Caco-2 (cell line): ENCODE results near the gene LHFPL3. TPM values are rescaled to one million over a fixed set of nuclear protein-coding genes. Genes with fewer than 3 reads are reported as not detected.
"Not testable (repeated sequence)": the region's sequence is repeated elsewhere in the genome, so short reads cannot be mapped to it uniquely, and the experiment has no call there.

ENCODE experiments used
- BruUV-seq: library from RNA; stranded (reverse); fragments of 400-500 nt; replicated peaks from 2 replicates; lab custom pipeline; 2021; lab: Mats Ljungman, UMichigan
- CTCF ChIA-PET: fragments of 300-600 bp; sonication (Branson Sonifier 250); formaldehyde crosslinking; loops from one replicate; lab custom pipeline; 2022; ENCODE audit warnings: antibody characterized with exemption; lab: Charles Lee
- POLR2A ChIA-PET: fragments of 300-600 bp; sonication (Branson Sonifier 250); formaldehyde crosslinking; loops from one replicate; lab custom pipeline; 2022; ENCODE audit warnings: antibody characterized with exemption; lab: Charles Lee
- DNase-seq, 2 experiments: peaks; one replicate each; pipeline versions ENCODE4 v3.0.0 to v3.0.0-alpha.2; 2020 to 2022
- H3K27me3 ChIP-seq: replicated peaks from 2 replicates; pipeline ENCODE4 v1.6.0; 2011; ENCODE audit warnings: low read length; ENCODE audit not compliant: control insufficient read depth, insufficient read depth
- H3K36me3 ChIP-seq: 2 replicates; pipeline ENCODE4 v1.5.1; 2011; ENCODE audit warnings: low read length; ENCODE audit not compliant: control insufficient read depth, insufficient read depth
- H3K4me1 ChIP-seq: fragments of 250-450 bp; sonication (Bioruptor Pico); 2 replicates; pipeline ENCODE4 v1.5.1; 2020; ENCODE audit warnings: mild to moderate bottlenecking
- H3K4me3 ChIP-seq: 2 replicates; pipeline ENCODE4 v1.5.1; 2011; ENCODE audit warnings: low read depth, mild to moderate bottlenecking, control low read depth, low read length
- H3K9me3 ChIP-seq: fragments of 250-450 bp; sonication (Bioruptor Pico); 2 replicates; pipeline ENCODE4 v1.5.1; 2020; ENCODE audit warnings: mild to moderate bottlenecking, moderate library complexity
- H3K27ac Mint-ChIP-seq: one replicate; pipeline ENCODE4 v1.8.0; 2022; ENCODE audit warnings: mixed read lengths; ENCODE audit not compliant: unreplicated experiment
- H3K27me3 Mint-ChIP-seq: one replicate; pipeline ENCODE4 v1.8.0; 2022; ENCODE audit warnings: mixed read lengths; ENCODE audit not compliant: insufficient read depth, unreplicated experiment
- H3K36me3 Mint-ChIP-seq: one replicate; pipeline ENCODE4 v1.8.0; 2022; ENCODE audit warnings: mild to moderate bottlenecking, mixed read lengths; ENCODE audit not compliant: insufficient read depth, unreplicated experiment
- H3K4me1 Mint-ChIP-seq: one replicate; pipeline ENCODE4 v1.8.0; 2022; ENCODE audit warnings: low read depth, mixed read lengths; ENCODE audit not compliant: unreplicated experiment
- H3K4me3 Mint-ChIP-seq: one replicate; pipeline ENCODE4 v1.8.0; 2022; ENCODE audit warnings: mild to moderate bottlenecking, moderate library complexity, mixed read lengths; ENCODE audit not compliant: unreplicated experiment
- H3K9me3 Mint-ChIP-seq: one replicate; pipeline ENCODE4 v1.8.0; 2022; ENCODE audit warnings: mixed read lengths; ENCODE audit not compliant: unreplicated experiment
- intact Hi-C: fragments of 100-400 bp; cut with micrococcal nuclease; formaldehyde crosslinking; loops from one replicate; pipeline ENCODE4 v1.10.0; 2022; ENCODE audit not compliant: unreplicated experiment
- total RNA-seq: library from RNA; stranded (reverse); gene quantifications from 2 replicates; pipeline ENCODE4 v1.2.3, GENCODE V29; 2022
- TF ChIP-seq, protein P1 (sequence below), 2 experiments: fragments of 200-600 bp in 1 of 2; IDR thresholded peaks; 1 replicate in 1 of 2; 2 replicates in 1 of 2; pipeline versions ENCODE4 v1.5.1 to v1.8.0; 2011 to 2022; ENCODE audit warnings: antibody characterized with exemption in 1 of 2, control low read depth in 1 of 2, inconsistent platforms in 1 of 2, low read depth in 1 of 2, low read length in 1 of 2, mild to moderate bottlenecking in 1 of 2, moderate library complexity in 1 of 2; ENCODE audit not compliant: insufficient read depth in 1 of 2, severe bottlenecking in 1 of 2, unreplicated experiment in 1 of 2

Gene LHFPL3
- total RNA-seq, 1 experiment from 2014 or later: not detected

- Histone ChIP-seq H3K9me3 (no peaks in the 10 kb centered on the region), H3K4me3 (no peak overlapping the region), H3K27me3 (no peaks in the 10 kb centered on the region), H3K36me3 (no peaks in the 10 kb centered on the region), H3K4me1 (no peaks in the 10 kb centered on the region)
- peaks cover 26% of the 10 kb centered on the region for H3K27me3 Mint-ChIP-seq
- H3K9me3 Mint-ChIP-seq: no peaks in the 10 kb centered on the region
- TF ChIP-seq, protein P1, sequence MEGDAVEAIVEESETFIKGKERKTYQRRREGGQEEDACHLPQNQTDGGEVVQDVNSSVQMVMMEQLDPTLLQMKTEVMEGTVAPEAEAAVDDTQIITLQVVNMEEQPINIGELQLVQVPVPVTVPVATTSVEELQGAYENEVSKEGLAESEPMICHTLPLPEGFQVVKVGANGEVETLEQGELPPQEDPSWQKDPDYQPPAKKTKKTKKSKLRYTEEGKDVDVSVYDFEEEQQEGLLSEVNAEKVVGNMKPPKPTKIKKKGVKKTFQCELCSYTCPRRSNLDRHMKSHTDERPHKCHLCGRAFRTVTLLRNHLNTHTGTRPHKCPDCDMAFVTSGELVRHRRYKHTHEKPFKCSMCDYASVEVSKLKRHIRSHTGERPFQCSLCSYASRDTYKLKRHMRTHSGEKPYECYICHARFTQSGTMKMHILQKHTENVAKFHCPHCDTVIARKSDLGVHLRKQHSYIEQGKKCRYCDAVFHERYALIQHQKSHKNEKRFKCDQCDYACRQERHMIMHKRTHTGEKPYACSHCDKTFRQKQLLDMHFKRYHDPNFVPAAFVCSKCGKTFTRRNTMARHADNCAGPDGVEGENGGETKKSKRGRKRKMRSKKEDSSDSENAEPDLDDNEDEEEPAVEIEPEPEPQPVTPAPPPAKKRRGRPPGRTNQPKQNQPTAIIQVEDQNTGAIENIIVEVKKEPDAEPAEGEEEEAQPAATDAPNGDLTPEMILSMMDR (IDR thresholded peaks at IDR 0.05; ENCODE audit: insufficient read depth in 1 of 2, low read depth in 1 of 2, low read length in 1 of 2, severe bottlenecking in 1 of 2, unreplicated experiment in 1 of 2): no peak
- ChIA-PET POLR2A (no interaction called here), CTCF (no interaction called here)
- no peak overlapping the region for H3K4me3 Mint-ChIP-seq
- H3K4me1 Mint-ChIP-seq: no peaks in the 10 kb centered on the region
- no peaks in the 10 kb centered on the region for H3K36me3 Mint-ChIP-seq
- no TSS peak for BruUV-seq
- no peak for DNase-seq
- H3K27ac Mint-ChIP-seq: no peak overlapping the region
- intact Hi-C loops: no loop called here
These were observed 244.2 kb downstream of the LHFPL3 start for GRCh38 chr7:104572554-104572953.

- Histone ChIP-seq H3K9me3 (no peaks in the 10 kb centered on the region), H3K36me3 (no peaks in the 10 kb centered on the region), H3K27me3 (no peaks in the 10 kb centered on the region), H3K4me1 (no peaks in the 10 kb centered on the region), H3K4me3 (no peak overlapping the region)
- no TSS peak for BruUV-seq
- H3K27ac Mint-ChIP-seq: no peak overlapping the region
- H3K4me1 Mint-ChIP-seq: no peaks in the 10 kb centered on the region
- H3K36me3 Mint-ChIP-seq: no peaks in the 10 kb centered on the region
- no peak for DNase-seq
- no peak overlapping the region for H3K4me3 Mint-ChIP-seq
- ChIA-PET CTCF (no interaction called here), POLR2A (no interaction called here)
- TF ChIP-seq, protein P1 (IDR thresholded peaks at IDR 0.05; ENCODE audit: insufficient read depth in 1 of 2, low read depth in 1 of 2, low read length in 1 of 2, severe bottlenecking in 1 of 2, unreplicated experiment in 1 of 2): no peak
- no peaks in the 10 kb centered on the region for H3K27me3 Mint-ChIP-seq
- peaks cover 1% of the 10 kb centered on the region for H3K9me3 Mint-ChIP-seq
- intact Hi-C loops: no loop called here
These were observed 256.2 kb downstream of the LHFPL3 start for GRCh38 chr7:104584620-104585019.

DNA sequence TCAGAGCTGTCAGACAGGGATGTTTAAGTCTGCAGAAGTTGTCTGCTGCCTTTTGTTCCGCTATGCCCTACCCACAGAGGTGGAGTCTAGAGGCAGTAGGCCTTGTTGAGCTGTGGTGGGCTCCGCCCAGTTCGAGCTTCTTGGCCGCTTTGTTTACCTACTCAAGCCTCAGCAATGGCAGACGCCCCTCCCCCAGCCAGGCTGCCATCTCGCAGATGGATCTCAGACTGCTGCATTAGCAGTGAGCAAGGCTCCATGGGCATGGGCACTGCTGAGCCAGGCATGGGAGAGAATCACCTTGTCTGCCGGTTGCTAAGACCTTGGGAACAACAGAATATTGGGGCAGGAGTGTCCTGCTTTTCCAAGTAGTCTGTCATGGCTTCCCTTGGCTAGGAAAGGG is 267.2 kb downstream of the LHFPL3 start:
- H3K27me3 ChIP-seq, POLR2A ChIA-PET, H3K9me3 ChIP-seq, BruUV-seq, H3K36me3 ChIP-seq, H3K4me3 Mint-ChIP-seq, DNase-seq, H3K27me3 Mint-ChIP-seq, H3K4me1 Mint-ChIP-seq, H3K27ac Mint-ChIP-seq, H3K4me3 ChIP-seq, CTCF ChIA-PET, H3K36me3 Mint-ChIP-seq, H3K4me1 ChIP-seq, intact Hi-C loops: not testable (repeated sequence)
- peaks cover 12% of the 10 kb centered on the region for H3K9me3 Mint-ChIP-seq

DNA sequence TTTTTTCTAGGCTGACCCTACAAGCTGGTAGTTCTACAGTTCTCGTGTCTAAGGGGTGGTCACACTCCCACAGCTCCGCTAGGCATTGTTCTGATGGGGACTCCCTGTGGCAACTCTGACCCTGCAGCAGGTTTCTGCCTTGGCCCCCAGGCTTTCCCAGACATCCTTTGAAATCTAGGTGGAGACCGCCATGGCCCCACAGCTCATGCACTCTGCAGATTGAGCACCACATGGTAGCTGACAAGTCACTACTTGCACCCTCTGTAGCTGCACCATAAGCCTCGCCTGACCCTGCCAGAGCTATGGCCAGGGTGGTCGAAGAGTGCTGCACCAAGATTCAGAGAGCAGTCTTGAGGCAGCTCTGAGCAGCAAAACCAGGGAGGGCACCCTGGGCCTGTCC is 275.6 kb downstream of the LHFPL3 start:
- Mint-ChIP-seq H3K4me1 (no peaks in the 10 kb centered on the region), H3K27ac (no peak overlapping the region), H3K27me3 (peaks cover 2% of the 10 kb centered on the region), H3K9me3 (no peaks in the 10 kb centered on the region), H3K4me3 (no peak overlapping the region), H3K36me3 (no peaks in the 10 kb centered on the region)
- CTCF ChIA-PET: no interaction called here
- H3K36me3 ChIP-seq: no peaks in the 10 kb centered on the region
- TF ChIP-seq, protein P1 (IDR thresholded peaks at IDR 0.05; ENCODE audit: insufficient read depth in 1 of 2, low read depth in 1 of 2, low read length in 1 of 2, severe bottlenecking in 1 of 2, unreplicated experiment in 1 of 2): no peak
- no peak for DNase-seq
- no peaks in the 10 kb centered on the region for H3K27me3 ChIP-seq
- intact Hi-C loops: no loop called here
- no peaks in the 10 kb centered on the region for H3K9me3 ChIP-seq
- POLR2A ChIA-PET: no interaction called here
- BruUV-seq: no TSS peak
- no peak overlapping the region for H3K4me3 ChIP-seq
- no peaks in the 10 kb centered on the region for H3K4me1 ChIP-seq
